ENCODE results near the gene RAB7A.

- TF ChIP-seq EZH2 (IDR thresholded peaks at IDR 0.05; ENCODE audit: insufficient read depth, poor library complexity, severe bottlenecking) (no peak), EZH2phosphoT487 (IDR thresholded peaks at IDR 0.05; ENCODE audit: insufficient read depth, low read depth) (no peak)
These were observed 39.5 kb upstream of the RAB7A start for GRCh38 chr3:128686465-128686864.
